Liver (tissue), 10 donors: ENCODE data around the gene COX5B. TPM values are rescaled to one million over a fixed set of nuclear protein-coding genes. Genes with fewer than 3 reads are reported as not detected.

Experiments used
- DNase-seq: peaks from one replicate; pipeline ENCODE4 v3.0.0-alpha.2; 2017; ENCODE audit warnings: low spot score
- H3K27ac ChIP-seq, 2 donors: one replicate each; pipeline ENCODE4 v1.7.0; 2013; ENCODE audit warnings: inconsistent platforms in 2 of 2, low read length in 2 of 2, control low read depth in 1 of 2, low read depth in 1 of 2, mild to moderate bottlenecking in 1 of 2
- H3K27me3 ChIP-seq, 4 donors: one replicate each; pipeline versions ENCODE4 v1.6.1 to v1.7.0; 2013; ENCODE audit warnings: low read length in 3 of 4, inconsistent platforms in 1 of 4, mild to moderate bottlenecking in 1 of 4, moderate library complexity in 1 of 4; ENCODE audit not compliant: control insufficient read depth in 4 of 4, insufficient read depth in 4 of 4
- H3K36me3 ChIP-seq, 4 donors: one replicate each; pipeline versions ENCODE4 v1.6.1 to v1.7.0; 2013; ENCODE audit warnings: low read length in 3 of 4, mild to moderate bottlenecking in 3 of 4, low read depth in 1 of 4, moderate library complexity in 1 of 4; ENCODE audit not compliant: control insufficient read depth in 4 of 4, insufficient read depth in 3 of 4
- H3K4me1 ChIP-seq, 4 donors: one replicate each; pipeline versions ENCODE4 v1.6.1 to v1.7.0; 2013; ENCODE audit warnings: low read length in 3 of 4, mild to moderate bottlenecking in 3 of 4, moderate library complexity in 1 of 4; ENCODE audit not compliant: control insufficient read depth in 4 of 4, insufficient read depth in 4 of 4
- H3K4me3 ChIP-seq, 3 donors: one replicate each; pipeline versions ENCODE4 v1.6.1 to v1.7.0; 2013; ENCODE audit warnings: low read length in 3 of 3, control low read depth in 1 of 3, low read depth in 1 of 3, mild to moderate bottlenecking in 1 of 3
- H3K9ac ChIP-seq, 2 donors: one replicate each; pipeline ENCODE4 v1.7.0; 2013; ENCODE audit warnings: low read length in 2 of 2, mild to moderate bottlenecking in 2 of 2, moderate library complexity in 2 of 2, control low read depth in 1 of 2, low read depth in 1 of 2
- H3K9me3 ChIP-seq, 4 donors: one replicate each; pipeline versions ENCODE4 v1.6.1 to v1.7.0; 2013; ENCODE audit warnings: low read length in 3 of 4; ENCODE audit not compliant: control insufficient read depth in 4 of 4
- MAX ChIP-seq: IDR thresholded peaks from 2 replicates; pipeline ENCODE4 v1.6.1; 2016; ENCODE audit warnings: antibody characterized with exemption
- RAD21 ChIP-seq, 2 donors: IDR thresholded peaks; 2 replicates each; pipeline ENCODE4 v1.6.1; 2016; ENCODE audit warnings: antibody characterized with exemption in 2 of 2, mild to moderate bottlenecking in 2 of 2
- YY1 ChIP-seq: IDR thresholded peaks from 2 replicates; pipeline ENCODE4 v1.6.1; 2016; ENCODE audit warnings: antibody characterized with exemption, mild to moderate bottlenecking
- ZBTB33 ChIP-seq: IDR thresholded peaks from 2 replicates; pipeline ENCODE4 v1.6.1; 2016; ENCODE audit warnings: antibody characterized with exemption
- WGBS: extraction: QIAGEN DNeasy Blood & Tissue Kit; methylation state at CpG from one replicate; pipeline ENCODE4 v1.1.7; 2013; 5-methylcytosine and 5-hydroxymethylcytosine counted together
- polyA plus RNA-seq, 2 donors: library from polyadenylated mRNA; stranded (reverse) in 1 of 2; unstranded in 1 of 2; fragments of 200-250 nt in 1 of 2; fragments of >200 nt in 1 of 2; fragmentation: Nextera tagmentation in 1 of 2; extraction: Ambion mirVana in 1 of 2; gene quantifications; one replicate each; pipeline versions ENCODE4 v1.2.1 to v1.2.3, GENCODE V29; 2013 to 2015
- small RNA-seq: library from RNA; depleted of rRNA; stranded (forward); fragments of <200 nt; gene quantifications from one replicate; pipeline ENCODE3, GENCODE V24; 2014
- total RNA-seq, 2 donors: library from RNA; depleted of rRNA; stranded (reverse); fragments of >200 nt; gene quantifications; one replicate each; pipeline ENCODE4 v1.2.3, GENCODE V29; 2014
- TF ChIP-seq, protein P1 (sequence below): fragments of 150-350 bp; IDR thresholded peaks from 2 replicates; pipeline ENCODE4 v1.5.1; 2017; ENCODE audit warnings: improper control_type of control experiment, low read depth, low read length; ENCODE audit not compliant: missing input control
- donor health status: healthy.
- donor health status: healthy.
- donor health status: healthy.
- donor health status: healthy.
- donor health status: healthy.

COX5B gene
- total and polyA plus RNA-seq, 4 donors, result 103 to 423 (median 264) TPM

DNA sequence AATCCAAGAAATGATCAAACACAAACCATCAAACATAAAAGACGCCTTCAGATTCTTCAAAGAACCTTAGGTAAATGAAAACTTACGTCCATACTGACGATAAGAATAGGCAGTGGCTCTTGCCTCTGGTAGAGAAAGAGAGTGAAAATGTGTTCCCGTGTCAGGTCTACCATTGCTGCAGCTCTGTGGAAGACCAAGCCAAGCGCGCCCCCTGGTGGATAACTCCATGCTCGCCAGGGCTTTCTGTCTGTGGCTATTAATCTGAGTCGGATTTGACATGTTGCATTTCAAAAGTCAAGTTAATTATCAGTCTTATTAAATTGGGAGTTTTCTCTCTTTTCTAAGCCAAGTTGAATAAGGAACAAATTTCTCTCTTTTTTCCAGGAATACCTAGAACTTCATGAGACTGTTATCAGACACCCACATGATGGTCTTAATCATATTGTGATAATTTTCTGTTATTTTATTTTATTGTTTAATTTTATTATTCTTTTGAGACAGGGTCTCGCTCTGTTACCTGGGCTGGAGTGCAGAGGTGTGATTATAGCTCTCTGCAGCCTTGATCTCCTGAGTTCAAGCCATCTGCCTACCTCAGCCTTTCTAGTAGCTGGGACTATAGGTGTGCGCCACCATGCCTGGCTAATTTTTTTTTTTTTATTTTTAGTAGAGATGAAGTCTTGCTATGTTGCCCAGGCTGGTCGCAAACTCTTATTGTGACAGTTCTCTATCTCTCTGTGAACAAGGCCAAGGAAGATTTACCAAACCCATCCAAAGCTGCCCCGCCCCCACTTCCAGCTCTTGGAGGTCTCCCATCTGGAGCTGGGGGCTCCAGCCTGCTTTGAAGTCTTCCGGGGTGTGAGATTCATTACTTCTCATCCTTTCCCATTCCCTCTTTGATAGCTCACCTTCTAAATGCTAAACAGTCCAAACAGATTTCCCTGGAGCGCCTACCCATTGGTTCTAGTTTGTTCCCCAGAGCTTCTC, 51.7 kb downstream of the COX5B start:
- H3K9me3 ChIP-seq, result no peaks in the 10 kb centered on the region
- 26% methylated on average over 14 of the region's 14 CpGs for WGBS
- no peak overlapping the region for H3K9ac ChIP-seq
- no peaks in the 10 kb centered on the region for H3K27me3 ChIP-seq
- TF ChIP-seq YY1, result peak; percentile 93
- TF ChIP-seq RAD21 (IDR thresholded peaks at IDR 0.05), result peak; percentile 100
- TF ChIP-seq ZBTB33, result no peak
- TF ChIP-seq, protein P1, sequence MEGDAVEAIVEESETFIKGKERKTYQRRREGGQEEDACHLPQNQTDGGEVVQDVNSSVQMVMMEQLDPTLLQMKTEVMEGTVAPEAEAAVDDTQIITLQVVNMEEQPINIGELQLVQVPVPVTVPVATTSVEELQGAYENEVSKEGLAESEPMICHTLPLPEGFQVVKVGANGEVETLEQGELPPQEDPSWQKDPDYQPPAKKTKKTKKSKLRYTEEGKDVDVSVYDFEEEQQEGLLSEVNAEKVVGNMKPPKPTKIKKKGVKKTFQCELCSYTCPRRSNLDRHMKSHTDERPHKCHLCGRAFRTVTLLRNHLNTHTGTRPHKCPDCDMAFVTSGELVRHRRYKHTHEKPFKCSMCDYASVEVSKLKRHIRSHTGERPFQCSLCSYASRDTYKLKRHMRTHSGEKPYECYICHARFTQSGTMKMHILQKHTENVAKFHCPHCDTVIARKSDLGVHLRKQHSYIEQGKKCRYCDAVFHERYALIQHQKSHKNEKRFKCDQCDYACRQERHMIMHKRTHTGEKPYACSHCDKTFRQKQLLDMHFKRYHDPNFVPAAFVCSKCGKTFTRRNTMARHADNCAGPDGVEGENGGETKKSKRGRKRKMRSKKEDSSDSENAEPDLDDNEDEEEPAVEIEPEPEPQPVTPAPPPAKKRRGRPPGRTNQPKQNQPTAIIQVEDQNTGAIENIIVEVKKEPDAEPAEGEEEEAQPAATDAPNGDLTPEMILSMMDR, result peak; percentile 99
- TF ChIP-seq MAX, result peak; percentile 21
- H3K36me3 ChIP-seq, result no peaks in the 10 kb centered on the region
- peaks cover 0 to 5% (median 0%) of the 10 kb centered on the region in 4 donors for H3K4me1 ChIP-seq
- DNase-seq, result peak; percentile 93
- H3K4me3 ChIP-seq, result no peak overlapping the region
- no peak overlapping the region for H3K27ac ChIP-seq

Small RNA genes lying within 50 kb of the gene (small RNA-seq; reads per million reads assigned to genes)
- gene RNU4-8P, result 0.27 reads per million, percentile 19 among the genes with 10 or more reads in this experiment

Other genes starting within 250 kb of the COX5B start
- gene ANKRD36B, start 56.2 kb upstream of the COX5B start, total RNA-seq, result 1 to 10 TPM; 6.5 to 9.2 TPM
- 1 to 10 TPM in 1 of 2 donors, under 1 TPM in 1; 0.58 to 3.4 TPM for gene ANKRD36B, start 56.2 kb upstream of the COX5B start, polyA plus RNA-seq
- gene ACTR1B, start 18.0 kb downstream of the COX5B start, total RNA-seq, result 10 to 100 TPM; 24.4 to 33.2 TPM
- gene ACTR1B, start 18.0 kb downstream of the COX5B start, polyA plus RNA-seq, result 10 to 100 TPM; 15.3 to 35.8 TPM
- 1 to 10 TPM; 3.5 to 8.0 TPM for gene C2orf92, start 23.7 kb downstream of the COX5B start, total RNA-seq
- gene C2orf92, start 23.7 kb downstream of the COX5B start, polyA plus RNA-seq, result 1 to 10 TPM in 1 of 2 donors, under 1 TPM in 1; 0.96 to 1.9 TPM
- gene ZAP70, start 67.5 kb downstream of the COX5B start, total RNA-seq, result 1 to 10 TPM; 1.4 to 4.9 TPM
- 1 to 10 TPM; 1.2 to 1.3 TPM for gene ZAP70, start 67.5 kb downstream of the COX5B start, polyA plus RNA-seq